Epithelial cell of proximal tubule (primary cell): ENCODE measurements around the gene ACAP2. TPM values are rescaled to one million over a fixed set of nuclear protein-coding genes. Genes with fewer than 3 reads are reported as not detected.

Source experiments
- DNase-seq: peaks from one replicate; pipeline ENCODE4 v3.0.0-alpha.2; 2011; ENCODE audit warnings: low read depth
- H3K4me3 ChIP-seq: 2 replicates; pipeline ENCODE4 v1.5.1; 2011; ENCODE audit warnings: low read depth, mild to moderate bottlenecking, low read length
- CTCF ChIP-seq: conservative IDR thresholded peaks from 2 replicates; pipeline ENCODE4 v1.5.1; 2012; ENCODE audit warnings: low read depth, mild to moderate bottlenecking, low read length
- total RNA-seq: library from RNA; depleted of rRNA; stranded (reverse); fragments of >200 nt; gene quantifications from 2 replicates; pipeline ENCODE4 v1.2.3, GENCODE V29; 2015

Gene ACAP2
- total RNA-seq, 1 donor from 2014 or later: 26.2 TPM

DNA sequence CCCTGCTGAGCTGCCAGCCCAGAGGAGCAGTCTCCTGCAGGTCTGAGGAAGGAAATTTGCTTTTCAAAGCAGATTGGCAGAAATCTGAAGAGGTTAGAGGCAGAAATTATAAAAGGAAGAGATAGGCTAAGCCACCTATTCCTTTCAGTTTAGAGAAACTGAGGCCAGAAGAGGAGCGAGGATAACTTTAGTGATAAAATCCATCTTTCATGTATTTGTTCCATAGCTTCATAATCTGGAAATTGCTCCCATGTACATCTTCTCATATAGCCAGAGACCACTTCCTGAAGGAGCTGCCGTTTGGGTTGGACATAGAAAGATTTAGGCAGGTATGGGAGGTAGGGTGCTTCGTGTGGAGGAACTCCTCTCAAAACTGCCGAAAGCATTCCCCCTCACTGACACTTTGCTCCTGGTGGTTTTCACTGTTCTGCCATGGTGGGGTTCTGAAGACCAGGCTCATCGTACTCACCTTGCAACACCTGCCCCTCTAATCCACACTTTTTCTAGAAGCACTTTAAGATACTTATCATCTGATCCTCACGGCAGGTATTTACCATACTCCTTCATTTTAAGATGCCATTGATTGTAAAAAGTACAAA, 670 bp upstream of the ACAP2 start:
- no peak for DNase-seq
- peak overlapping the region; percentile 52 for H3K4me3 ChIP-seq
- TF ChIP-seq CTCF: no peak

DNA sequence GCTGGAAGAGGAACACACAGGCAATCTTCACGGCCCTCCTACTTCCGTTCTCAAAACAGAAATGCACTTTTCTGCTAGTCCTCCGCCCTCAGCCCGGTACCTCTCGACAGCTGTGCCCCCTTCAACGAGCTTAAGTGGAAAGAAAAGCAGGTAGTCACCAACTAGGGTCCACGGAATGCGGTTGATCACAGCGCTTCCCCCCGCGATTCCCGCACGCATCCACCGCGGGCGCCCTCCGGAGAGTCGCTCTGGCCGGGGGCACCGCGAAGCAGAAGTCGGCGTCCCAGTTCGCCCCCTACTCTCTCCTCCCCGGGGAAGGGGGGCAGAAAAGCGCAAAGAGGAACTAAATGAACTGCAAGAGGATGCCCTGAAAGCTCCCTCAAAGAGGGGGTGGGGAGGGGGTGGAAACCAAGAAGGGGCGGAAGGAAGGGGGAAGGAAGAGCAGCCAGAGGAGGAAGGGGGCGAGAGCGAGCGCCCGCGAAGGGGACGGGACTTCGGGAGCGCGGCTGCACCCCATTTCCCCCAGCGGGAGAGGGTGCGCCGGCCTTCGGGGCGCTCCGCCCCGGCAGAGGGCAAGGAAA, 738 bp downstream of the ACAP2 start:
- DNase-seq: no peak
- no peak for TF ChIP-seq CTCF
- H3K4me3 ChIP-seq: peak overlapping the region; percentile 95

DNA sequence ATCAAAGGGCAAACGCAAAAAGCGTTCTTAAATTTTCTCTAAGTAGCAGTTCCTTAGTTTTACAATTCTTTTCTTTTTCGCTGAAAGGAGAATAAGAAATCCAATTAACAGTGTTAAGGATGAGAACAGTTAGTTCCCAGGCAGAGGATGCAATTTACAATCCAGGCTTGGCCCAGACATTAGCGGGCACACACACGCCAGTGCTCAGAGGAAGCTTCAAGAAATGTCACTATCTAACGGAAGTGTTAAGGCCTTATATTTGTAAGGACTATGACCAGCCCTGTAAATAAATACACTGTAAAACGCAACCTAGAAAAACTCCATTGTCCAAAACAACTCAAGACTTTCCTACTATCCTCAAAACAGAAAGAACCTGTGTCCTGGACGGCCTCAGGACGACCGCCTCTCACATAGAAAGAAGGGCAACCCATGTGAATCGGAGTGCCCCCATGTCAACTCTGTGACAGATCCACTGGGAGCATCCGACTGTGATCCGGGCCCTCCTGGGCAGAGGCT, 1.3 kb downstream of the ACAP2 start:
- TF ChIP-seq CTCF: no peak
- DNase-seq: no peak
- peak overlapping the region; percentile 95 for H3K4me3 ChIP-seq

- DNase-seq: no peak
- no peak for TF ChIP-seq CTCF
- H3K4me3 ChIP-seq: peak overlapping the region; percentile 95
Measured at GRCh38 chr3:195441051-195441450, 1.8 kb downstream of the ACAP2 start.

DNA sequence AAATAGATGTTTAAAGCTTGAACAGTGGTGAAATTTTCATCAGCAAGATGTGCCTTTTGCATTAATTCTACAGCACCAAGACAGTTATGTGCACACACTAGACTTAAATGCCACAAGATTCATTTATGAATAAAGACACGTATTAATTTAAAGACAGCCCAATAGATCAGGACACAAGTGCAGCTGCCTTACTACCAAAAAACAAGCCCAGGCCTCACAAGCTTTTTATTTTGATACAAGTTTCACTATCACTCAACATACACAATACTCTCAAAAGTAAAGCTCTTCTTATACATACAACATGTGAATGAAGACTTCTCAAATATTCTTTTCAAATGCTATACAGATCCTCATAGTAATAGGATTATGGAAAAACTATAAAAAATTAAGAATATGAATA, 2.4 kb downstream of the ACAP2 start:
- TF ChIP-seq CTCF: no peak
- no peak for DNase-seq
- H3K4me3 ChIP-seq: no peak overlapping the region

DNA sequence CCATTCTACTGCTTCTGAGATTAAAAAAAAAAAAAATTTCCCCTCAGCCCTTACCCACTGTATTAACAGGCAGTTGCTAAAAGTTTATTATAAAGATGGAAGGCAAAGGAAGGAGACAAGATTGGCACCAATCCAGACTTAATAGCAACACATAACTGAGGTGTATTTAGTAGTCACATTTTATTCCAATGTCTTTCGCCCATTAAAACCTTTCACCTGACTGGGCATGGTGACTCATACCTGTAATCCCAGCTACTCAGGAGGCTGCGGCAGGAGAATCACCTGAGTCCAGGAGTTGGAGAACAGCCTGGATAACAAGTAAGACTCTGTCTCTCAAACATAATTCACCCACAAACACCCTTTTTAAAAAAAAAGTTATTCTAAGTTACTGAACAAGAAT, 4.4 kb downstream of the ACAP2 start:
- no peak for DNase-seq
- TF ChIP-seq CTCF: no peak
- no peak overlapping the region for H3K4me3 ChIP-seq

GRCh38 chr3:195425849-195426248, 17.0 kb downstream of the ACAP2 start:
- no peak for TF ChIP-seq CTCF
- no peak for DNase-seq
- no peak overlapping the region for H3K4me3 ChIP-seq
